Psoas muscle (tissue), 8 donors: ENCODE results near the gene RGS3. TPM values are rescaled to one million over a fixed set of nuclear protein-coding genes. Genes with fewer than 3 reads are reported as not detected.

ENCODE experiments used
- ATAC-seq, 4 donors: fragments of 200-7000 bp; cut with Tn5 transposase; one replicate each; pipeline ENCODE4 v1.9.1; 2020; ENCODE audit warnings: moderate library complexity in 3 of 4, mild to moderate bottlenecking in 2 of 4
- DNase-seq, 2 donors: peaks; one replicate each; pipeline ENCODE4 v3.0.0-alpha.2; 2020
- H3K27ac ChIP-seq: fragments of 200-600 bp; one replicate; pipeline ENCODE4 v1.8.0; 2022
- H3K27me3 ChIP-seq, 3 donors: fragments of 200-600 bp in 1 of 3; one replicate each; pipeline versions ENCODE4 v1.6.1 to v1.8.0; 2013 to 2022; ENCODE audit warnings: low read length in 2 of 3, mild to moderate bottlenecking in 2 of 3, moderate library complexity in 1 of 3; ENCODE audit not compliant: insufficient read depth in 3 of 3
- H3K36me3 ChIP-seq, 2 donors: fragments of 200-600 bp in 1 of 2; one replicate each; pipeline versions ENCODE4 v1.6.1 to v1.8.0; 2013 to 2022; ENCODE audit warnings: low read depth in 1 of 2, mild to moderate bottlenecking in 1 of 2, moderate library complexity in 1 of 2; ENCODE audit not compliant: insufficient read depth in 1 of 2
- H3K4me1 ChIP-seq: fragments of 200-600 bp; one replicate; pipeline ENCODE4 v1.8.0; 2022
- H3K4me3 ChIP-seq: fragments of 200-600 bp; one replicate; pipeline ENCODE4 v1.8.0; 2022; ENCODE audit warnings: mild to moderate bottlenecking
- H3K9me3 ChIP-seq: fragments of 200-600 bp; one replicate; pipeline ENCODE4 v1.8.0; 2022
- WGBS, 3 donors: extraction: QIAGEN DNeasy Blood & Tissue Kit; methylation state at CpG; one replicate each; pipeline versions ENCODE4 v1.1.6 to v1.1.7; 2013; 5-methylcytosine and 5-hydroxymethylcytosine counted together
- intact Hi-C, 2 donors: fragments of 100-400 bp; cut with DNase I; formaldehyde crosslinking; loops; one replicate each; pipeline versions ENCODE4 v1.11.0 to v1.14.2; 2022
- polyA plus RNA-seq, 3 donors: library from polyadenylated mRNA; stranded (reverse); fragments of 200-250 nt; gene quantifications; one replicate each; pipeline ENCODE4 v1.2.3, GENCODE V29; 2013
- total RNA-seq, 4 donors: library from RNA; stranded (reverse); fragmentation: NEBNext Ultra II Directional in 2 of 4; extraction: Animal tissue kit (Norgen Biotek cat#: 25700) in 2 of 4; gene quantifications; one replicate each; pipeline versions ENCODE4 v1.2.1 to v1.2.4, GENCODE V29; 2021 to 2023
- TF ChIP-seq, protein P1 (sequence below): fragments of 200-600 bp; IDR thresholded peaks from one replicate; pipeline ENCODE4 v1.8.0; 2022; ENCODE audit warnings: antibody characterized with exemption
- donor health status: healthy with polysubstance abuse.
- donor health status: DM: no; HTN: no; CAD: no; lungs with moderate emphysema.
- donor health status: Bipolar disorder and iron deficiency.
- donor health status: healthy.
- donor health status: DM: yes; HTN: yes; CAD: no.
- donor health status: DM: no; HTN: no; CAD: no.
- donor health status: DM: no; HTN: no; CAD: no.
- donor health status: DM: yes; HTN: yes; CAD: no.

RGS3 gene
- total and polyA plus RNA-seq, 7 donors: 7.1 to 38.1 (median 14.6) TPM

DNA sequence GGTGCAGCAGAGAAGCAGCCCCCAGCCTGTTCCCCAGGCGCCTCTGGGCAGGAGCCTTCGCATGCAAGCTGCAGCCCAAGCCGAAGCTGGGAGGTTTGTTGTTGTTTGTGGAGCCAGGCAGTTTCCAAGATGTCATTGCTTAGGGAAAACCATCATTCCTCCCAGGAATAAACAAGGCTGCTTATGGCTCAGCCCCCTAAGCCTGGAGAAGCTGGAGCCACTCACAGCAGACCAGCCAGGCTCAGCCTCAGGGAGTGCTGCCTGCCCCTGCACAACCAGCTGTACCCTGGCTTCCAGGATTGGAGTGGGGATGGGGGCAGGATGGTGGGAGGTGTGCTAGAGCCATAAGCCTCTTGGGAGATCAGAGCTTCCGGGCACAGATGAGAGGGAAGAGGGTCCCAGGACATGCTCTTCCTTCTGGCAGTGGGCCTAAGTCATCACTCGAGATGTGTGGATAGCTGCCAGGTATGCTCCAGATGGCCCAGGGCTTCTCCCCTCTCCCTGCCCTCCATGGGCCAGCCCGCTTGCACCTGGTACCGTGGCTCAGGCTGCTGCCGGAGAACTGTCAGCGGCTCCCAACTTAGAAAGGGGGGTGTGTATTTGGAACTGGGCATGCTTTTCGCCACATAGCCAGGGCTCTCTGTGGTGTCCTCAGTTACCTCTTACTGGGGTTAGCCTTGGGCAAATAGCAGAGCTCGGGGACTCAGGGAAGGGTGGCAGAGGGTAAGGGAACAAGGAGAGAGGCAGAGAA is 105.2 kb downstream of the RGS3 start:
- no peaks in the 10 kb centered on the region for H3K9me3 ChIP-seq
- 28 to 38% (median 29%) methylated on average over 10 to 11 of the region's 11 CpGs for WGBS, 3 donors
- ATAC-seq (peak; percentile 78 to 91 (median 84)), DNase-seq (peak; percentile 66 to 83)
- peak overlapping the region; percentile 80 for H3K27ac ChIP-seq
- peaks cover 74% of the 10 kb centered on the region for H3K4me1 ChIP-seq
- TF ChIP-seq, protein P1, sequence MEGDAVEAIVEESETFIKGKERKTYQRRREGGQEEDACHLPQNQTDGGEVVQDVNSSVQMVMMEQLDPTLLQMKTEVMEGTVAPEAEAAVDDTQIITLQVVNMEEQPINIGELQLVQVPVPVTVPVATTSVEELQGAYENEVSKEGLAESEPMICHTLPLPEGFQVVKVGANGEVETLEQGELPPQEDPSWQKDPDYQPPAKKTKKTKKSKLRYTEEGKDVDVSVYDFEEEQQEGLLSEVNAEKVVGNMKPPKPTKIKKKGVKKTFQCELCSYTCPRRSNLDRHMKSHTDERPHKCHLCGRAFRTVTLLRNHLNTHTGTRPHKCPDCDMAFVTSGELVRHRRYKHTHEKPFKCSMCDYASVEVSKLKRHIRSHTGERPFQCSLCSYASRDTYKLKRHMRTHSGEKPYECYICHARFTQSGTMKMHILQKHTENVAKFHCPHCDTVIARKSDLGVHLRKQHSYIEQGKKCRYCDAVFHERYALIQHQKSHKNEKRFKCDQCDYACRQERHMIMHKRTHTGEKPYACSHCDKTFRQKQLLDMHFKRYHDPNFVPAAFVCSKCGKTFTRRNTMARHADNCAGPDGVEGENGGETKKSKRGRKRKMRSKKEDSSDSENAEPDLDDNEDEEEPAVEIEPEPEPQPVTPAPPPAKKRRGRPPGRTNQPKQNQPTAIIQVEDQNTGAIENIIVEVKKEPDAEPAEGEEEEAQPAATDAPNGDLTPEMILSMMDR: no peak
- no peaks in the 10 kb centered on the region for H3K36me3 ChIP-seq
- no peaks in the 10 kb centered on the region for H3K27me3 ChIP-seq
- no peak overlapping the region for H3K4me3 ChIP-seq
- intact Hi-C loops: loop anchor here in 1 of 2 donors (5.0 kb wide), 1 partner anchor 106 kb away; the partner anchor contains the start of gene RGS3

DNA sequence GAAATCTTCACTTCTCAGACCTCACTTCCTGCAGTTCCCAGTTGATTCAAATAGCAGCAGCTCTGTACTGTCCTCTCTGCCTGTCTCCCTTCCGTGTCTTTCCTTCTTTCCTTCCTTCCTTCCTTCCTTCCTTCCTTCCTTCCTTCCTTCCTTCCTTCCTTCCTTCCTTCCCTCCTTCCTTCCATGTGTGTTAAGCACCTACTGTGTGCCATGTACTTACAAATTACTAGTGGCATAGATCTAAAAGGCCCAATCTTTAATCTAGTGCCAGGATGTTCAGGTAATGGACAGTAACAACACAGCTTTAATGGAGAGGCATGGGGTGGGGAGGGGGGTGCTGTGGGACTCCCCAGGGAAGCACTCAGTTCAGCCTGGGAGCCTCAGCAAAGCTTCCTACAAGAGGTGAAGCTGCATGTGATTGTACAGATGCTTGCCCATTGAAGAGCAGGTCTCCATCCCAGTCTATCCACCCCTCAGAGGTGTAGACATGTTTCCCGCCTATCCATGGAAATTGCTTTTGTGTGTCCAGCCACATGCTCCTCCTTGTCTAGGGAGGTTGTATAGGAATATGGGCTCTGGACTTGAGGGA is 106.0 kb downstream of the RGS3 start:
- Histone ChIP-seq H3K27ac (peak overlapping the region; percentile 80), H3K4me3 (no peak overlapping the region), H3K36me3 (no peaks in the 10 kb centered on the region), H3K9me3 (no peaks in the 10 kb centered on the region), H3K27me3 (no peaks in the 10 kb centered on the region), H3K4me1 (peaks cover 79% of the 10 kb centered on the region)
- intact Hi-C loops: loop anchor here (5.0 kb wide), 1 partner anchor 107 kb away; the partner anchor contains the start of gene RGS3 (in 2 of the 2)
- WGBS, 3 donors: 53 to 70% (median 56%) methylated on average over 2 of the region's 2 CpGs
- TF ChIP-seq, protein P1: no peak
- DNase-seq (no peak), ATAC-seq (no peak)

DNA sequence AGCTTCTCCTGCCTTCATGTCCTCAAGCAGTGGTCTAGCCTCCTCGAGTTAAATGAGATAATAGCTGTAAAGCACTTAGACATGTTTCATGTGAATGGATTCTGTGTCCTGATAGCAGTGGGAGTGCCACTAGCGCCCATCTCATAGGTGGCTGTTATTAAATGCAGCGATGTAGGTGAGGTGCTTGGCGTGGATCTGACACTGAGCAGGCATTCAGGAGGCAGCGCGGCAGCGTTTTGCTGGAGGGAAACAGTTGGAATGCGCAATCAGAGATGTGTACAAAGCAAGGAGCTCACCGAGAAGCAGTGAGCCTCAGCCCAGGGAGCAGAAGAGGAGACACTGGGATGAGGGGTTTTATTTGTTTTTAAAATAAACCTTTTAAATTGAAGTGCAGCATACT is 106.6 kb downstream of the RGS3 start:
- no peak for ATAC-seq
- H3K4me1 ChIP-seq: peaks cover 76% of the 10 kb centered on the region

DNA sequence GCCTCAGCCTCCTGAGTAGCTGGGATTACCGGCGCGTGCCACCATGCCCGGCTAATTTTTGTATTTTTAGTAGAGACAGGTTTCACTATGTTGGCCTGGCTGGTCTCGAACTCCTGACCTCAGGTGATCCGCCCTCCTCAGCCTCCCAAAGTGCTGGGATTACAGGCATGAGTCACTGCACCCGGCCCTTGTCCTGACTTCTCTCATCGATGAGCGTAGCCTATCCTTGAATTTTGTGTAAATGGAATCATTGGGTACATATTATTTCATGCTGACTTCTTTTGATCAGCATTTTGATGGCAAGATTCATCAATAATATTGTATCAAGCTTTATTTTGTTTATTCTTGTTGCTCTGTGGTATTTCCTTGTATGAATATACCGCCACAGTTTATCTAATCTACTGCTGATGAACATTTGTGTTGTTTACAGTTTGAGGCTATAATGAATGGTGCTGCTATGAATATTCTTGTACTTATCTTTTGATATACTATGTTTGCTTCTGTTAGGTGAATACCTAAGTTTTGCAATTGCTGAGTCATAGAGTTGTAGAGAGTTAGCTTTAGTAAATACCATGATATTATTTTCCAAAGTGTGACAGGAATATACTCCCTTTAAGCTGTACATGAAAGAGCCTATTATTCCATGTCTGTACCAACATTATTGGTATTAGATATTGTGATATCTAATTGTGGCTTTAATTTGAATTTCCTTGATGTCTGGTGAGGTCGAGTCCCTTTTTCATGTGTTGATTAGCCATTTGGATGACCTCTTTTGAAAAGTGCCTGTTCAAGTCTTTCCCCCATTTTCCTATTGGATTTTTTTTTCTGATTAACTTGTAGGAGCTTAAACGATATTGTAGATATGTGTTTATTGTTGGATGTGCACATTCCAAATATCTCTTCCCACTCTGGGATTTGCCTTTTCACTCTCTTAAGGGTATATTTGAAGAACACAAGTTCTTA is 107.5 kb downstream of the RGS3 start:
- H3K27me3 ChIP-seq: no peaks in the 10 kb centered on the region
- DNase-seq (no peak), ATAC-seq (no peak)
- intact Hi-C loops: loop anchor here in 1 of 2 donors (5.0 kb wide), 1 partner anchor 109 kb away; the partner anchor contains the start of gene RGS3
- H3K27ac ChIP-seq: no peak overlapping the region
- H3K36me3 ChIP-seq: no peaks in the 10 kb centered on the region
- no peaks in the 10 kb centered on the region for H3K9me3 ChIP-seq
- WGBS, 3 donors: 86 to 87% (median 86%) methylated on average over 12 of the region's 12 CpGs
- no peak overlapping the region for H3K4me3 ChIP-seq
- H3K4me1 ChIP-seq: peaks cover 76% of the 10 kb centered on the region
- TF ChIP-seq, protein P1: no peak

More for the DNA sequence above, 106.6 kb downstream of the RGS3 start:
- TF ChIP-seq, protein P1: no peak
- H3K27me3 ChIP-seq: no peaks in the 10 kb centered on the region
- no peak for DNase-seq
- H3K27ac ChIP-seq: no peak overlapping the region
- H3K36me3 ChIP-seq: no peaks in the 10 kb centered on the region
- H3K9me3 ChIP-seq: no peaks in the 10 kb centered on the region
- 84 to 95% (median 90%) methylated on average over 9 of the region's 9 CpGs for WGBS, 3 donors
- H3K4me3 ChIP-seq: no peak overlapping the region
- intact Hi-C loops: loop anchor here in 1 of 2 donors (5.0 kb wide), 1 partner anchor 108 kb away; the partner anchor contains the start of gene RGS3
